Neural progenitor cell (in vitro differentiated cells): ENCODE results near the gene UROD.

Experiments used
- EZH2 ChIP-seq: fragments of 200-600 bp; sonication (generic); IDR thresholded peaks from 2 replicates; pipeline ENCODE4 v1.6.1; 2017; ENCODE audit warnings: antibody characterized with exemption, mild to moderate bottlenecking, moderate library complexity
- EZH2phosphoT487 ChIP-seq: fragments of 200-600 bp; sonication (generic); IDR thresholded peaks from 2 replicates; pipeline ENCODE4 v1.6.1; 2017; ENCODE audit warnings: antibody characterized with exemption
- TF ChIP-seq, protein P1 (sequence below): fragments of 200-600 bp; sonication (generic); IDR thresholded peaks from 2 replicates; pipeline ENCODE4 v1.5.1; 2017; ENCODE audit warnings: antibody characterized with exemption, mild to moderate bottlenecking

DNA sequence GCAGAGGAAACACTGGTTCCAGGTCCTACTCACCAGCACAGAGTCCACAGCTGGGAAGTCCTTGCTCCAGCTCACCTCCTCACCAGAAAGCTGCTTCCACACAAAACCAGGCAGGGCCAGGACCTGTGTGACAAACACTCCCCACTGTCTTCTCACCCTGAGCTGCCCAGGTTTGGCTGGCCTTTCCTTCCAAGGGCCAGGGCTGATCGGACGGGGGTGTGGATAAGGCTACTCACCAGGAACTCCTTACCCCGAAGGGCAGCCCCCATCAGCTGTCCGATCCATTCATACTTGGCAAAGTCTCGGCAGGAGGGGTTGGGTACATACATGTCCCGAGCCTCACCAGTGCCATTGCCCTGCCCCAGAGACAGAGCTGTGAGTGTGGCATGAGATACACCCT lies 6.3 kb upstream of the UROD start:
- TF ChIP-seq EZH2 = no peak
- TF ChIP-seq, protein P1, sequence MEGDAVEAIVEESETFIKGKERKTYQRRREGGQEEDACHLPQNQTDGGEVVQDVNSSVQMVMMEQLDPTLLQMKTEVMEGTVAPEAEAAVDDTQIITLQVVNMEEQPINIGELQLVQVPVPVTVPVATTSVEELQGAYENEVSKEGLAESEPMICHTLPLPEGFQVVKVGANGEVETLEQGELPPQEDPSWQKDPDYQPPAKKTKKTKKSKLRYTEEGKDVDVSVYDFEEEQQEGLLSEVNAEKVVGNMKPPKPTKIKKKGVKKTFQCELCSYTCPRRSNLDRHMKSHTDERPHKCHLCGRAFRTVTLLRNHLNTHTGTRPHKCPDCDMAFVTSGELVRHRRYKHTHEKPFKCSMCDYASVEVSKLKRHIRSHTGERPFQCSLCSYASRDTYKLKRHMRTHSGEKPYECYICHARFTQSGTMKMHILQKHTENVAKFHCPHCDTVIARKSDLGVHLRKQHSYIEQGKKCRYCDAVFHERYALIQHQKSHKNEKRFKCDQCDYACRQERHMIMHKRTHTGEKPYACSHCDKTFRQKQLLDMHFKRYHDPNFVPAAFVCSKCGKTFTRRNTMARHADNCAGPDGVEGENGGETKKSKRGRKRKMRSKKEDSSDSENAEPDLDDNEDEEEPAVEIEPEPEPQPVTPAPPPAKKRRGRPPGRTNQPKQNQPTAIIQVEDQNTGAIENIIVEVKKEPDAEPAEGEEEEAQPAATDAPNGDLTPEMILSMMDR = no peak
- no peak for TF ChIP-seq EZH2phosphoT487
